HepG2 (cell line): ENCODE measurements around the gene FKBP8. TPM values are rescaled to one million over a fixed set of nuclear protein-coding genes. Genes with fewer than 3 reads are reported as not detected.

Source experiments
- ATAC-seq: fragments of 200-7000 bp; cut with Tn5 transposase; 3 replicates; pipeline ENCODE4 v1.9.1; 2020; ENCODE audit warnings: mild to moderate bottlenecking, moderate library complexity
- BruUV-seq: library from RNA; stranded (reverse); fragments of 400-500 nt; replicated peaks from 2 replicates; lab custom pipeline; 2021; lab: Mats Ljungman, UMichigan
- CTCF ChIA-PET: fragments of 300-600 bp; formaldehyde crosslinking; extraction: SDS; loops from one replicate; lab custom pipeline; 2021; ENCODE audit warnings: low total read pairs, inconsistent platforms, low intra/inter-chr PET ratio; lab: Yijun Ruan, JAX
- POLR2A ChIA-PET: fragments of 350-600 bp; sonication (Branson Sonifier 250); formaldehyde crosslinking; loops from one replicate; lab custom pipeline; 2020; ENCODE audit warnings: antibody characterized with exemption, inconsistent platforms; lab: Yijun Ruan, JAX
- DNase-seq: peaks from one replicate; pipeline ENCODE4 v3.0.0-alpha.2; 2015; ENCODE audit warnings: low spot score
- FAIRE-seq: peaks from 3 replicates; lab custom pipeline; 2011; peaks lifted over from hg19 to GRCh38; lab: Jason Lieb, UNC
- H2AFZ ChIP-seq: one replicate; pipeline ENCODE4 v1.6.1; 2011; ENCODE audit warnings: low read length, inconsistent platforms
- H3K27ac ChIP-seq: fragments of 300-600 bp; 3 replicates; pipeline ENCODE4 v1.8.0; 2011; ENCODE audit warnings: mixed run types, mild to moderate bottlenecking, mixed read lengths, low read length, inconsistent platforms; ENCODE audit not compliant: insufficient read depth; ENCODE audit errors: extremely low read length
- H3K27me3 ChIP-seq, 2 experiments: fragments of 200-600 bp in 1 of 2; 2 replicates in 1 of 2; 3 replicates in 1 of 2; pipeline versions ENCODE4 v1.6.0 to v1.8.0; 2011; ENCODE audit warnings: low read length in 2 of 2, mild to moderate bottlenecking in 2 of 2, moderate library complexity in 2 of 2, inconsistent platforms in 1 of 2; ENCODE audit not compliant: insufficient read depth in 2 of 2, control insufficient read depth in 1 of 2
- H3K36me3 ChIP-seq, 2 experiments: fragments of 200-600 bp in 1 of 2; replicated peaks in 1 of 2; 2 replicates in 1 of 2; 3 replicates in 1 of 2; pipeline versions ENCODE4 v1.5.1 to v1.8.0; 2011; ENCODE audit warnings: low read length in 2 of 2, inconsistent platforms in 1 of 2; ENCODE audit not compliant: insufficient read depth in 2 of 2, control insufficient read depth in 1 of 2
- H3K4me1 ChIP-seq: 2 replicates; pipeline ENCODE4 v1.5.1; 2012; ENCODE audit warnings: low read length, inconsistent platforms; ENCODE audit not compliant: insufficient read depth
- H3K4me2 ChIP-seq: 2 replicates; pipeline ENCODE4 v1.6.0; 2011; ENCODE audit warnings: low read depth, low read length, inconsistent platforms
- H3K4me3 ChIP-seq, 3 experiments: fragments of 200-600 bp in 1 of 3; sonication (generic), shearing (Covaris generic) in 1 of 3; replicated peaks in 1 of 3; 2 replicates each; pipeline ENCODE4 v1.5.1; 2011 to 2016; ENCODE audit warnings: low read length in 3 of 3, inconsistent platforms in 2 of 3, low read depth in 2 of 3, mild to moderate bottlenecking in 2 of 3, control low read depth in 1 of 3, mixed read lengths in 1 of 3; ENCODE audit not compliant: insufficient read depth in 1 of 3
- H3K79me2 ChIP-seq: one replicate; pipeline ENCODE4 v1.6.1; 2011; ENCODE audit warnings: low read length, inconsistent platforms; ENCODE audit not compliant: insufficient read depth
- H3K9ac ChIP-seq: 2 replicates; pipeline ENCODE4 v1.6.0; 2011; ENCODE audit warnings: mild to moderate bottlenecking, low read depth, low read length, inconsistent platforms; ENCODE audit not compliant: insufficient read depth
- H3K9me3 ChIP-seq: 2 replicates; pipeline ENCODE4 v1.5.1; 2012; ENCODE audit warnings: mild to moderate bottlenecking, low read length
- H4K20me1 ChIP-seq: 2 replicates; pipeline ENCODE4 v1.6.0; 2011; ENCODE audit warnings: inconsistent platforms, mild to moderate bottlenecking, low read length, moderate library complexity; ENCODE audit not compliant: insufficient read depth
- CCAR2 ChIP-seq: fragments of 200-400 bp; formaldehyde crosslinking; optimal IDR thresholded peaks from 2 replicates; pipeline ENCODE3; 2018; ENCODE audit warnings: low read depth, mild to moderate bottlenecking, low read length, moderate library complexity
- PCBP1 ChIP-seq: fragments of 200-400 bp; formaldehyde crosslinking; IDR thresholded peaks from 2 replicates; pipeline ENCODE4 v1.6.1; 2017; ENCODE audit warnings: mild to moderate bottlenecking, low read depth, low read length, borderline replicate concordance
- RBM22 ChIP-seq: fragments of 200-400 bp; formaldehyde crosslinking; optimal IDR thresholded peaks from 2 replicates; pipeline ENCODE3; 2017; ENCODE audit warnings: mild to moderate bottlenecking, low read length, moderate library complexity
- RFXAP ChIP-seq: sonication (generic); formaldehyde crosslinking; IDR thresholded peaks from 2 replicates; pipeline ENCODE4 v1.4.0; 2020; ENCODE audit warnings: missing genetic modification reagents, borderline replicate concordance
- ZBTB7A ChIP-seq: sonication (generic); formaldehyde crosslinking; IDR thresholded peaks from 2 replicates; pipeline ENCODE4 v1.8.0; 2022; ENCODE audit warnings: mild to moderate bottlenecking, missing genetic modification reagents
- ZFX ChIP-seq: sonication (generic); formaldehyde crosslinking; IDR thresholded peaks from 2 replicates; pipeline ENCODE4 v1.4.0; 2020; ENCODE audit warnings: mild to moderate bottlenecking, low read depth, missing genetic modification reagents, moderate library complexity
- ZNF142 ChIP-seq: sonication (generic); formaldehyde crosslinking; IDR thresholded peaks from 2 replicates; pipeline ENCODE4 v1.4.0; 2020; ENCODE audit warnings: missing genetic modification reagents
- ZNF225 ChIP-seq: sonication (generic); formaldehyde crosslinking; IDR thresholded peaks from 2 replicates; pipeline ENCODE4 v1.4.0; 2020; ENCODE audit warnings: mild to moderate bottlenecking, missing genetic modification reagents
- ZNF3 ChIP-seq: IDR thresholded peaks from 2 replicates; pipeline ENCODE4 v1.7.0; 2017; ENCODE audit warnings: inconsistent platforms
- ZNF30 ChIP-seq: sonication (generic); formaldehyde crosslinking; IDR thresholded peaks from 2 replicates; pipeline ENCODE4 v1.5.0; 2020; ENCODE audit warnings: mild to moderate bottlenecking, missing genetic modification reagents
- ZZZ3 ChIP-seq: sonication (generic); formaldehyde crosslinking; IDR thresholded peaks from 2 replicates; pipeline ENCODE4 v1.4.0; 2020; ENCODE audit warnings: missing genetic modification reagents, mild to moderate bottlenecking, borderline replicate concordance
- WGBS: methylation state at CpG from one replicate; pipeline ENCODE4 v1.1.6; 2017; ENCODE audit warnings: low lambda C conversion rate; 5-methylcytosine and 5-hydroxymethylcytosine counted together
- in situ Hi-C: cut with HindIII; loops from 2 replicates; pipeline ENCODE4 v1.10.0; 2017; ENCODE audit warnings: low pct_unique_long_range_greater_than_20kb; ENCODE audit not compliant: extremely low pct_ligation_motif_present
- intact Hi-C: fragments of 100-400 bp; cut with micrococcal nuclease; formaldehyde crosslinking; loops from one replicate; pipeline ENCODE4 v1.10.0; 2022; ENCODE audit not compliant: unreplicated experiment
- polyA plus RNA-seq, 8 experiments: library from polyadenylated mRNA; depleted of rRNA in 3 of 8; stranded (reverse) in 7 of 8; unstranded in 1 of 8; fragments of >200 nt; fragmentation: Illumina TruSeq in 4 of 8; extraction: Trizol in 4 of 8; gene quantifications; 2 replicates each; pipeline versions ENCODE4 v1.2.1 to v1.2.3, GENCODE V29; 2011 to 2016; ENCODE audit warnings: low read depth in 4 of 8, missing spikeins in 1 of 8, mixed read lengths in 1 of 8; ENCODE audit not compliant: insufficient read depth in 1 of 8
- total RNA-seq, 5 experiments: library from RNA; depleted of rRNA; stranded (reverse); fragments of >200 nt; fragmentation: Illumina TruSeq; extraction: Trizol; gene quantifications; 2 replicates each; pipeline ENCODE4 v1.2.3, GENCODE V29; 2016; ENCODE audit warnings: low read depth in 1 of 5
- TF ChIP-seq, protein P1 (sequence below), 2 experiments: sonication (generic) in 1 of 2; formaldehyde crosslinking in 1 of 2; IDR thresholded peaks; 2 replicates each; pipeline versions ENCODE4 v1.4.0 to v1.6.1; 2018 to 2020; ENCODE audit warnings: missing genetic modification reagents in 2 of 2, borderline replicate concordance in 1 of 2, low read depth in 1 of 2, mild to moderate bottlenecking in 1 of 2, missing biosample characterization in 1 of 2

The FKBP8 gene
- total and polyA plus RNA-seq, 2 of the 13 experiments (the other 11 are each of a cell fraction or from before 2014, with no cell fraction given): 81.7 to 93.9 TPM

- TF ChIP-seq ZNF142 (peak; percentile 67; the same call in 1 of the 2 replicates), ZFX (CRISPR knock-in tag) (peak; percentile 67; the same call in 1 of the 2 replicates), CCAR2 (no peak)
Observed at GRCh38 chr19:18521692-18522123, 21.7 kb downstream of the FKBP8 start, which contains the start of gene ELL (continued).

DNA sequence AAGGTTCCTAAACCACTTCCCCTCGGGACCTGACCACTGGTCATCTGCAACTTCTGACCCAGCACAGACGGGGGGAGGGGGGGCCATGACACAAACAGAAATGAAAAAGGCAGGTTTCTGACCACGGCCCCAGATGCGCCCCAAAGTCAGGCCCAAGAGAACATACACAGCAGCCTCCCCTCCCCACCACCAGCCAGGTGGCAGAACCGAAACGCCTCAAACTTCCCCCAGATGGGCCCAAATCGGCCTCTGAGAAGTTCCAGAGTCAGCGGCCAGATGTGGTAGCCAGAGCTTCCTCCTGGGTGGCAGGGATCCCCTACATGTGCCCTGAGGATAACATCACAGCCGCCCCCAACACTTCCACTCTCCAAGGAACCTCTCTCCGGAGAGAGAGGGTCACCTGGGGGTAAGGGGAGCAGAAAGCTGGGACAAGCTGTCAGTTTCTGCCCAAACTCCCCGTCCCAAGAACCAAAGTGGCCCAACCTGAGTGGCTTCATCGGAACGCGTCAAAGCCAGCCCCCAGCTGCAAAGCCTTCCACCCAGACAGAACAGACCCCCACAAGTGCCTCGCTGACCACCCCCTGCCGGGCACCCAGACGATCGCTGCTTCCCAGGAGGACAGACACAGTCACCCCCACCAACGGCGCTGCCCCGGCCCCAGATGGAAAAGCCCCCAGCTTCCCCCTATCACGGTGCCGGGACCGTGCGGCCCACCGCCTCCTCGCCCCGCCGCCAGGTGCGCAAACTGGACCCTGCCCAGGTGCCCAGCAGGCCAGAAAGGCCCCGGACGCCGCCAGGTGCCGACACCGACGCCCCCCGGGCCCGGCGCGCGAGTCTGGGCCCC is 22.3 kb downstream of the FKBP8 start:
- intact Hi-C loops: loop anchor here (5.0 to 10.0 kb wide), 2 partner anchors 34 to 236 kb away; partner anchors contain the start of gene JUND
- no peak for DNase-seq
- peaks cover 11% of the 10 kb centered on the region; the same call in 1 of the 2 replicates for H4K20me1 ChIP-seq
- H3K4me2 ChIP-seq: peak overlapping the region; percentile 94
- peaks cover 54% of the 10 kb centered on the region for H3K79me2 ChIP-seq
- POLR2A ChIA-PET: interaction anchor here (0.8 to 4.2 kb wide), 13 partner anchors 13 to 318 kb away, joined by 3 to 37 read pairs (median 5); partner anchors contain the start of genes GDF15, JUND, KXD1 and REX1BD
- no peaks in the 10 kb centered on the region for H3K9me3 ChIP-seq
- peak overlapping the region; percentile 99 for H3K9ac ChIP-seq
- TSS peak; percentile 67 for BruUV-seq
- peak overlapping the region; percentile 95 to 100 (median 96) for H3K4me3 ChIP-seq
- in situ Hi-C loops: loop anchor here (10.0 kb wide), 1 partner anchor 46 kb away; no protein-coding TSS in a partner anchor
- CTCF ChIA-PET: interaction anchor here (0.8 to 1.1 kb wide), 2 partner anchors 52 to 115 kb away, joined by 3 read pairs; no protein-coding TSS in a partner anchor
- H2AFZ ChIP-seq: no peak overlapping the region
- peak overlapping the region; percentile 94 for H3K27ac ChIP-seq
- H3K4me1 ChIP-seq: peaks cover 63% of the 10 kb centered on the region
- ATAC-seq: no peak
- no peaks in the 10 kb centered on the region; a peak in 1 of 5 replicates for H3K27me3 ChIP-seq
- H3K36me3 ChIP-seq: no peaks in the 10 kb centered on the region
- 0% methylated on average over 9 of the region's 41 CpGs for WGBS
- no peak for FAIRE-seq
- TF ChIP-seq, protein P1, sequence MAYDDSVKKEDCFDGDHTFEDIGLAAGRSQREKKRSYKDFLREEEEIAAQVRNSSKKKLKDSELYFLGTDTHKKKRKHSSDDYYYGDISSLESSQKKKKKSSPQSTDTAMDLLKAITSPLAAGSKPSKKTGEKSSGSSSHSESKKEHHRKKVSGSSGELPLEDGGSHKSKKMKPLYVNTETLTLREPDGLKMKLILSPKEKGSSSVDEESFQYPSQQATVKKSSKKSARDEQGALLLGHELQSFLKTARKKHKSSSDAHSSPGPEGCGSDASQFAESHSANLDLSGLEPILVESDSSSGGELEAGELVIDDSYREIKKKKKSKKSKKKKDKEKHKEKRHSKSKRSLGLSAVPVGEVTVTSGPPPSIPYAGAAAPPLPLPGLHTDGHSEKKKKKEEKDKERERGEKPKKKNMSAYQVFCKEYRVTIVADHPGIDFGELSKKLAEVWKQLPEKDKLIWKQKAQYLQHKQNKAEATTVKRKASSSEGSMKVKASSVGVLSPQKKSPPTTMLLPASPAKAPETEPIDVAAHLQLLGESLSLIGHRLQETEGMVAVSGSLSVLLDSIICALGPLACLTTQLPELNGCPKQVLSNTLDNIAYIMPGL (CRISPR knock-in tag; IDR thresholded peaks at IDR 0.05; ENCODE audit: borderline replicate concordance in 1 of 2, low read depth in 1 of 2): 0 out of 4 replicates have a peak, but pooled peaks of 1 of the 2 experiments have one; percentile 1
- TF ChIP-seq ZNF3 (no peak), ZBTB7A (CRISPR knock-in tag) (no peak), RFXAP (CRISPR knock-in tag) (no peak), ZNF225 (CRISPR knock-in tag) (no peak), ZNF30 (CRISPR knock-in tag) (no peak), ZZZ3 (CRISPR knock-in tag) (no peak), RBM22 (no peak), PCBP1 (no peak)
